Endothelial cell of umbilical vein (primary cell): ENCODE data around the gene NR5A2. TPM values are rescaled to one million over a fixed set of nuclear protein-coding genes. Genes with fewer than 3 reads are reported as not detected.

Experiments used
- BruUV-seq: library from RNA; stranded (reverse); fragments of 400-500 nt; replicated peaks from 2 replicates; lab custom pipeline; 2021; lab: Mats Ljungman, UMichigan
- CTCF ChIA-PET: fragments of 300-600, 350-600 bp; sonication (Branson Sonifier 250); formaldehyde crosslinking; loops from one replicate; lab custom pipeline; 2021; ENCODE audit warnings: antibody characterized with exemption, inconsistent platforms; lab: Charles Lee
- POLR2A ChIA-PET: fragments of 300-600, 350-600 bp; sonication (Branson Sonifier 250); formaldehyde crosslinking; loops from one replicate; lab custom pipeline; 2021; ENCODE audit warnings: antibody characterized with exemption, inconsistent platforms; lab: Charles Lee
- DNase-seq: peaks from one replicate; pipeline ENCODE4 v3.0.0-alpha.2; 2011; ENCODE audit warnings: low read depth, low spot score
- FAIRE-seq: peaks from 2 replicates; lab custom pipeline; 2011; peaks lifted over from hg19 to GRCh38; lab: Jason Lieb, UNC
- H2AFZ ChIP-seq: 2 replicates; pipeline ENCODE4 v1.6.0; 2012; ENCODE audit warnings: low read depth, low read length, control low read depth, inconsistent platforms
- H3K27ac ChIP-seq: 2 replicates; pipeline ENCODE4 v1.5.1; 2011; ENCODE audit warnings: low read depth, mild to moderate bottlenecking, control low read depth, low read length, moderate library complexity; ENCODE audit not compliant: insufficient read depth
- H3K27me3 ChIP-seq, 2 experiments: 2 replicates each; pipeline versions ENCODE4 v1.6.0 to v1.6.1; 2011; ENCODE audit warnings: low read length in 2 of 2, mixed read lengths in 1 of 2; ENCODE audit not compliant: control insufficient read depth in 2 of 2, insufficient read depth in 2 of 2
- H3K36me3 ChIP-seq, 2 experiments: 2 replicates in 1 of 2; 3 replicates in 1 of 2; pipeline ENCODE4 v1.5.1; 2011; ENCODE audit warnings: low read length in 2 of 2, mild to moderate bottlenecking in 1 of 2, moderate library complexity in 1 of 2; ENCODE audit not compliant: control insufficient read depth in 2 of 2, insufficient read depth in 2 of 2; ENCODE audit errors: extremely low read depth in 1 of 2
- H3K4me1 ChIP-seq: 3 replicates; pipeline ENCODE4 v1.5.1; 2011; ENCODE audit warnings: mild to moderate bottlenecking, low read length; ENCODE audit not compliant: control insufficient read depth, insufficient read depth; ENCODE audit errors: extremely low read depth
- H3K4me2 ChIP-seq: 2 replicates; pipeline ENCODE4 v1.6.1; 2011; ENCODE audit warnings: low read length, control low read depth, mixed read lengths; ENCODE audit not compliant: insufficient read depth
- H3K4me3 ChIP-seq, 3 experiments: fragments of 200-600 bp in 1 of 3; sonication (generic), shearing (Covaris generic) in 1 of 3; replicated peaks in 1 of 3; 2 replicates each; pipeline ENCODE4 v1.5.1; 2011 to 2016; ENCODE audit warnings: control low read depth in 3 of 3, low read length in 3 of 3, mild to moderate bottlenecking in 2 of 3, inconsistent platforms in 1 of 3, low read depth in 1 of 3, moderate library complexity in 1 of 3; ENCODE audit not compliant: insufficient read depth in 1 of 3
- H3K79me2 ChIP-seq: 2 replicates; pipeline ENCODE4 v1.6.0; 2012; ENCODE audit warnings: low read length, inconsistent platforms; ENCODE audit not compliant: control insufficient read depth, insufficient read depth
- H3K9ac ChIP-seq: replicated peaks from 2 replicates; pipeline ENCODE3; 2011; ENCODE audit warnings: low read length, control low read depth; ENCODE audit not compliant: insufficient read depth; ENCODE audit errors: extremely low read depth
- H3K9me1 ChIP-seq: replicated peaks from 3 replicates; pipeline ENCODE4 v1.6.0; 2011; ENCODE audit warnings: mild to moderate bottlenecking, low read length; ENCODE audit not compliant: control insufficient read depth, insufficient read depth; ENCODE audit errors: extremely low read depth
- H3K9me3 ChIP-seq: replicated peaks from 2 replicates; pipeline ENCODE4 v1.5.1; 2012; ENCODE audit warnings: low read length, inconsistent platforms; ENCODE audit not compliant: control insufficient read depth, insufficient read depth
- H4K20me1 ChIP-seq: replicated peaks from 2 replicates; pipeline ENCODE3; 2011; ENCODE audit warnings: mild to moderate bottlenecking, low read length; ENCODE audit not compliant: control insufficient read depth, insufficient read depth; ENCODE audit errors: extremely low read depth
- CTCF ChIP-seq, 2 donors: IDR thresholded peaks; 1 replicate in 1 of 2; 2 replicates in 1 of 2; pipeline ENCODE4 v1.5.1; 2011; ENCODE audit warnings: low read length in 2 of 2, mild to moderate bottlenecking in 2 of 2, moderate library complexity in 2 of 2, control low read depth in 1 of 2, inconsistent platforms in 1 of 2, low read depth in 1 of 2; ENCODE audit not compliant: insufficient read depth in 1 of 2; ENCODE audit errors: extremely low read depth in 1 of 2
- EZH2 ChIP-seq: IDR thresholded peaks from 2 replicates; pipeline ENCODE4 v1.6.1; 2012; ENCODE audit warnings: borderline replicate concordance, low read depth, mild to moderate bottlenecking, moderate library complexity, low read length, inconsistent platforms; ENCODE audit not compliant: severe bottlenecking
- FOS ChIP-seq: IDR thresholded peaks from 2 replicates; pipeline ENCODE4 v1.6.1; 2011; ENCODE audit warnings: mild to moderate bottlenecking, low read length, moderate library complexity, borderline replicate concordance; ENCODE audit not compliant: insufficient read depth
- GATA2 ChIP-seq: IDR thresholded peaks from 2 replicates; pipeline ENCODE4 v1.7.0; 2011; ENCODE audit warnings: low read depth, mild to moderate bottlenecking, moderate library complexity, mixed read lengths, low read length; ENCODE audit not compliant: insufficient read length, insufficient read depth
- JUN ChIP-seq: IDR thresholded peaks from 2 replicates; pipeline ENCODE4 v1.6.1; 2011; ENCODE audit warnings: borderline replicate concordance, low read depth; ENCODE audit not compliant: insufficient read length, insufficient read depth
- MAX ChIP-seq: IDR thresholded peaks from 2 replicates; pipeline ENCODE4 v1.6.1; 2011; ENCODE audit not compliant: insufficient read depth, insufficient read length
- MYC ChIP-seq: IDR thresholded peaks from one replicate; pipeline ENCODE4 v1.6.1; 2011; ENCODE audit warnings: mild to moderate bottlenecking, low read depth, low read length
- POLR2A ChIP-seq: IDR thresholded peaks from 2 replicates; pipeline ENCODE4 v1.6.1; 2012; ENCODE audit warnings: low read depth, mild to moderate bottlenecking, control low read depth, low read length
- POLR2AphosphoS5 ChIP-seq: IDR thresholded peaks from 2 replicates; pipeline ENCODE4 v1.6.1; 2012; ENCODE audit warnings: low read depth, mild to moderate bottlenecking, control low read depth, low read length, moderate library complexity; ENCODE audit not compliant: insufficient read depth
- dilution Hi-C: fragments of 300-500 bp; cut with MboI; formaldehyde crosslinking; loops from one replicate; pipeline ENCODE4 v1.15.0; 2019; ENCODE audit warnings: low sequenced_read_pairs; ENCODE audit not compliant: extremely low pct_ligation_motif_present
- intact Hi-C: fragments of 100-400 bp; cut with micrococcal nuclease; formaldehyde crosslinking; loops from one replicate; pipeline ENCODE4 v1.10.0; 2022
- polyA plus RNA-seq, 4 experiments: library from polyadenylated mRNA; depleted of rRNA in 3 of 4; stranded (reverse) in 3 of 4; unstranded in 1 of 4; fragments of >200 nt; gene quantifications; 2 replicates each; pipeline versions ENCODE4 v1.2.1 to v1.2.3, GENCODE V29; 2011 to 2012; ENCODE audit warnings: missing spikeins in 1 of 4
- total RNA-seq: library from RNA; stranded (reverse); gene quantifications from 2 replicates; pipeline ENCODE4 v1.2.3, GENCODE V29; 2021

NR5A2 gene
- total and polyA plus RNA-seq, 2 donors (not counting 3 experiments of a cell fraction or from before 2014, with no cell fraction given) = 3.4 to 12.1 TPM

- Histone ChIP-seq H3K27me3 (no peaks in the 10 kb centered on the region), H3K9me1 (no peaks in the 10 kb centered on the region), H3K4me1 (peaks cover 44% of the 10 kb centered on the region), H3K36me3 (no peaks in the 10 kb centered on the region), H3K4me2 (no peak overlapping the region), H3K79me2 (no peaks in the 10 kb centered on the region), H3K9me3 (no peaks in the 10 kb centered on the region), H2AFZ (no peak overlapping the region), H3K27ac (no peak overlapping the region), H3K4me3 (no peak overlapping the region), H3K9ac (no peak overlapping the region), H4K20me1 (no peaks in the 10 kb centered on the region)
- no TSS peak for BruUV-seq
- intact Hi-C loops = no loop called here
- no peak for DNase-seq
- dilution Hi-C loops = no loop called here
- ChIA-PET POLR2A (no interaction called here), CTCF (no interaction called here)
- TF ChIP-seq CTCF (IDR thresholded peaks at IDR 0.05; ENCODE audit: extremely low read depth in 1 of 2, insufficient read depth in 1 of 2, low read depth in 1 of 2, low read length in 2 of 2) (no peak), JUN (no peak), FOS (no peak), GATA2 (no peak), MAX (no peak), EZH2 (no peak), POLR2AphosphoS5 (no peak), MYC (no peak), POLR2A (no peak)
- FAIRE-seq = no peak
Measured at GRCh38 chr1:200073286-200073637, 45.8 kb downstream of the NR5A2 start.
